ENCODE results near the gene FMNL2.

DNA sequence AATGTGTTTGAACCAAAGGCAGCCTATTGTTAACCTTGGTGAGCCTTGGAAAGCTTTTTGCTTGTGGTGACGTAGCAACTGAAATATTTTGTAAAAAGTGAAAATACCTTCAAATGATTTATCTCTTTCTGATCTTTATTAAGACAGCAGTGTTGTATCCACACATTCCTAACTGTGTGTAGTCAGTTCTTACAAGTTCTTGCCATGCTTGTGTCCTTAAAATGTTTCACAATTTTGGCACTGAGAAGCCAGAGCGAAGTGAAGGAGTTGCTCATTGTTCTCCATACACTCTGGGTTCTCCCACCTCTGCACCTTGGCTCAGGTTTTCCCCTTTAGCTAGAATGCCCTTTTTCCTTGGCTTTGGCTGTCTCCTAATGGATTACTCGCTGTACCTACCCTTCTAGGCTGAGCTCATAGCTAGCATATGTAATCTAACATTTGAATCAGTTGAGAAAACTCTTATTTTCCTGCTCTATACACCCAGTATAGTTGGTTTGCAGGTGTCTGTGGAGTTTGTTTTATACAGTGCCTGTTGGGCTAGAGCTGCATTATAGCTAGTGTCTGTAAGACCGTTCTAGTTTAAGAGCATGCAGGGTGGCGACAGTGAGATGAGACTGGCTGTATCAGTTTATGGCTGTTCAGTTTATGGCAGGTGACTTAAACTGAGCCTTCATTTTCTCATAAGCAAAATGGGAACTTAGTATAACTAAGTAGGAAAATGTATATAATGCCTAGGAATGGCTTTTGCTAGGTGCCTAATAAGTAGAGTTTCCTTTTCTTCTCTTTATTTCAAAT lies 45.5 kb downstream of the FMNL2 start:
- no peak for TF ChIP-seq POLR2A (IDR thresholded peaks at IDR 0.05)
- TF ChIP-seq, protein P1, sequence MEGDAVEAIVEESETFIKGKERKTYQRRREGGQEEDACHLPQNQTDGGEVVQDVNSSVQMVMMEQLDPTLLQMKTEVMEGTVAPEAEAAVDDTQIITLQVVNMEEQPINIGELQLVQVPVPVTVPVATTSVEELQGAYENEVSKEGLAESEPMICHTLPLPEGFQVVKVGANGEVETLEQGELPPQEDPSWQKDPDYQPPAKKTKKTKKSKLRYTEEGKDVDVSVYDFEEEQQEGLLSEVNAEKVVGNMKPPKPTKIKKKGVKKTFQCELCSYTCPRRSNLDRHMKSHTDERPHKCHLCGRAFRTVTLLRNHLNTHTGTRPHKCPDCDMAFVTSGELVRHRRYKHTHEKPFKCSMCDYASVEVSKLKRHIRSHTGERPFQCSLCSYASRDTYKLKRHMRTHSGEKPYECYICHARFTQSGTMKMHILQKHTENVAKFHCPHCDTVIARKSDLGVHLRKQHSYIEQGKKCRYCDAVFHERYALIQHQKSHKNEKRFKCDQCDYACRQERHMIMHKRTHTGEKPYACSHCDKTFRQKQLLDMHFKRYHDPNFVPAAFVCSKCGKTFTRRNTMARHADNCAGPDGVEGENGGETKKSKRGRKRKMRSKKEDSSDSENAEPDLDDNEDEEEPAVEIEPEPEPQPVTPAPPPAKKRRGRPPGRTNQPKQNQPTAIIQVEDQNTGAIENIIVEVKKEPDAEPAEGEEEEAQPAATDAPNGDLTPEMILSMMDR (IDR thresholded peaks at IDR 0.05) = no peak

Data from esophagus squamous epithelium (tissue), 4 donors.